OCI-LY7 (cell line): ENCODE results near the gene KIF1B.

ENCODE experiments used
- EZH2phosphoT487 ChIP-seq: fragments of 200-600 bp; sonication (generic); IDR thresholded peaks from 2 replicates; pipeline ENCODE4 v1.6.1; 2018; ENCODE audit warnings: low read depth, borderline replicate concordance, mild to moderate bottlenecking, mixed run types, antibody characterized with exemption, low read length, moderate library complexity, mixed read lengths
- TF ChIP-seq, protein P1 (sequence below): fragments of 200-600 bp; sonication (generic); conservative IDR thresholded peaks from 2 replicates; pipeline ENCODE4 v1.5.1; 2014; ENCODE audit warnings: mild to moderate bottlenecking, antibody characterized with exemption, low read length, moderate library complexity, mixed read lengths

GRCh38 chr1:10185759-10186158, 24.6 kb upstream of the KIF1B start:
- TF ChIP-seq, protein P1, sequence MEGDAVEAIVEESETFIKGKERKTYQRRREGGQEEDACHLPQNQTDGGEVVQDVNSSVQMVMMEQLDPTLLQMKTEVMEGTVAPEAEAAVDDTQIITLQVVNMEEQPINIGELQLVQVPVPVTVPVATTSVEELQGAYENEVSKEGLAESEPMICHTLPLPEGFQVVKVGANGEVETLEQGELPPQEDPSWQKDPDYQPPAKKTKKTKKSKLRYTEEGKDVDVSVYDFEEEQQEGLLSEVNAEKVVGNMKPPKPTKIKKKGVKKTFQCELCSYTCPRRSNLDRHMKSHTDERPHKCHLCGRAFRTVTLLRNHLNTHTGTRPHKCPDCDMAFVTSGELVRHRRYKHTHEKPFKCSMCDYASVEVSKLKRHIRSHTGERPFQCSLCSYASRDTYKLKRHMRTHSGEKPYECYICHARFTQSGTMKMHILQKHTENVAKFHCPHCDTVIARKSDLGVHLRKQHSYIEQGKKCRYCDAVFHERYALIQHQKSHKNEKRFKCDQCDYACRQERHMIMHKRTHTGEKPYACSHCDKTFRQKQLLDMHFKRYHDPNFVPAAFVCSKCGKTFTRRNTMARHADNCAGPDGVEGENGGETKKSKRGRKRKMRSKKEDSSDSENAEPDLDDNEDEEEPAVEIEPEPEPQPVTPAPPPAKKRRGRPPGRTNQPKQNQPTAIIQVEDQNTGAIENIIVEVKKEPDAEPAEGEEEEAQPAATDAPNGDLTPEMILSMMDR, result no peak
- TF ChIP-seq EZH2phosphoT487, result no peak
